Measurements from ENCODE around the gene CAV2.
A peak's percentile ranks its signal among the peaks of the same experiment; 100 is the strongest.
"Not testable (repeated sequence)": the region's sequence is repeated elsewhere in the genome, so short reads cannot be mapped to it uniquely, and the experiment has no call there.

The CAV2 gene

GRCh38 chr7:116499168-116500077 is at the start of gene CAV2:
TSS of gene CAV2 (plus strand) at chr7:116499738. CDS start at chr7:116499782, 44 bp downstream.
- peak; percentile 95 for DNase-seq (ENCODE audit: low spot score)

- no peak for DNase-seq (ENCODE audit: low spot score)
Measured at GRCh38 chr7:116449950-116450349, 49.6 kb upstream of the CAV2 start.

GRCh38 chr7:116451957-116452729 is 47.4 kb upstream of the CAV2 start:
- peak; percentile 25 for DNase-seq (ENCODE audit: low spot score)

- DNase-seq (ENCODE audit: low spot score) = no peak
Measured at GRCh38 chr7:116454377-116454776, 45.2 kb upstream of the CAV2 start.

- DNase-seq (ENCODE audit: low spot score) = no peak
Measured at GRCh38 chr7:116455009-116455408, 44.5 kb upstream of the CAV2 start.

- DNase-seq (ENCODE audit: low spot score) = no peak
Measured at GRCh38 chr7:116455499-116455898, 44.0 kb upstream of the CAV2 start.

- no peak for DNase-seq (ENCODE audit: low spot score)
Measured at GRCh38 chr7:116461500-116461899, 38.0 kb upstream of the CAV2 start.

GRCh38 chr7:116463956-116464355 is 35.6 kb upstream of the CAV2 start:
- no peak for DNase-seq (ENCODE audit: low spot score)

- no peak for DNase-seq (ENCODE audit: low spot score)
Measured at GRCh38 chr7:116464375-116464774, 35.2 kb upstream of the CAV2 start.

GRCh38 chr7:116465125-116465524 is 34.4 kb upstream of the CAV2 start:
- no peak for DNase-seq (ENCODE audit: low spot score)

GRCh38 chr7:116468534-116468933 is 31.0 kb upstream of the CAV2 start:
- no peak for DNase-seq (ENCODE audit: low spot score)

- no peak for DNase-seq (ENCODE audit: low spot score)
Measured at GRCh38 chr7:116477625-116478024, 21.9 kb upstream of the CAV2 start.

GRCh38 chr7:116478834-116479233 is 20.7 kb upstream of the CAV2 start:
- no peak for DNase-seq (ENCODE audit: low spot score)

- no peak for DNase-seq (ENCODE audit: low spot score)
Measured at GRCh38 chr7:116483271-116483942, 16.1 kb upstream of the CAV2 start.

GRCh38 chr7:116484389-116484788 is 15.1 kb upstream of the CAV2 start:
- not testable (repeated sequence) for DNase-seq (ENCODE audit: low spot score)

GRCh38 chr7:116487907-116488521 is 11.5 kb upstream of the CAV2 start:
- no peak for DNase-seq (ENCODE audit: low spot score)

GRCh38 chr7:116490351-116490750 is 9.2 kb upstream of the CAV2 start:
- DNase-seq (ENCODE audit: low spot score) = no peak

- no peak for DNase-seq (ENCODE audit: low spot score)
Measured at GRCh38 chr7:116491887-116492653, 7.5 kb upstream of the CAV2 start.

GRCh38 chr7:116492654-116493109 is 6.9 kb upstream of the CAV2 start:
- no peak for DNase-seq (ENCODE audit: low spot score)

- DNase-seq (ENCODE audit: low spot score) = no peak
Measured at GRCh38 chr7:116493449-116493848, 6.1 kb upstream of the CAV2 start.

GRCh38 chr7:116494472-116494871 is 5.1 kb upstream of the CAV2 start:
- no peak for DNase-seq (ENCODE audit: low spot score)

All from kidney tubule cell (primary cell).